GM12878 (cell line): ENCODE measurements around the gene ADNP2. TPM values are rescaled to one million over a fixed set of nuclear protein-coding genes. Genes with fewer than 3 reads are reported as not detected.

Source experiments
- ATAC-seq: fragments of 200-7000 bp; cut with Tn5 transposase; 3 replicates; pipeline ENCODE4 v1.9.1; 2020; ENCODE audit warnings: mild to moderate bottlenecking, moderate library complexity
- BruUV-seq: library from RNA; stranded (reverse); fragments of 400-500 nt; replicated peaks from 2 replicates; lab custom pipeline; 2021; lab: Mats Ljungman, UMichigan
- CTCF ChIA-PET: fragments of 300-600 bp; sonication (Branson Sonifier 250); formaldehyde crosslinking; extraction: SDS; loops from one replicate; lab custom pipeline; 2021; ENCODE audit warnings: inconsistent platforms; lab: Yijun Ruan, JAX
- POLR2A ChIA-PET: fragments of 350-600 bp; formaldehyde crosslinking; extraction: SDS; loops from one replicate; lab custom pipeline; 2021; ENCODE audit warnings: inconsistent platforms; lab: Charles Lee
- RAD21 ChIA-PET: fragments of 300-600 bp; sonication (Branson Sonifier 250); formaldehyde crosslinking; loops from one replicate; lab custom pipeline; 2023; ENCODE audit warnings: antibody characterized with exemption; ENCODE audit not compliant: unreplicated experiment; lab: Charles Lee
- SMC1A ChIA-PET: fragments of 300-600 bp; sonication (Branson Sonifier 250); formaldehyde crosslinking; loops from one replicate; lab custom pipeline; 2023; ENCODE audit not compliant: unreplicated experiment, uncharacterized antibody; lab: Charles Lee
- DNase-seq: peaks from one replicate; pipeline ENCODE4 v3.0.0-alpha.2; 2011; ENCODE audit warnings: low read depth, low spot score
- FAIRE-seq: peaks from 3 replicates; lab custom pipeline; 2011; peaks lifted over from hg19 to GRCh38; lab: Jason Lieb, UNC
- H2AFZ ChIP-seq: 2 replicates; pipeline ENCODE4 v1.6.0; 2011; ENCODE audit warnings: low read depth, low read length, control low read depth; ENCODE audit not compliant: control insufficient read depth
- H3K27ac ChIP-seq: 2 replicates; pipeline ENCODE4 v1.5.1; 2011; ENCODE audit warnings: control low read depth; ENCODE audit not compliant: control insufficient read depth, insufficient read depth
- H3K27me3 ChIP-seq, 2 experiments: replicated peaks in 1 of 2; 2 replicates each; pipeline versions ENCODE4 v1.6.0 to v1.6.1; 2011; ENCODE audit warnings: low read length in 1 of 2; ENCODE audit not compliant: control insufficient read depth in 2 of 2, insufficient read depth in 2 of 2
- H3K36me3 ChIP-seq, 2 experiments: 2 replicates each; pipeline ENCODE4 v1.5.1; 2011; ENCODE audit warnings: low read length in 1 of 2; ENCODE audit not compliant: control insufficient read depth in 2 of 2, insufficient read depth in 2 of 2
- H3K4me1 ChIP-seq: 2 replicates; pipeline ENCODE4 v1.6.1; 2011; ENCODE audit warnings: mild to moderate bottlenecking, low read length, moderate library complexity, mixed read lengths; ENCODE audit not compliant: control insufficient read depth, insufficient read depth
- H3K4me2 ChIP-seq: 2 replicates; pipeline ENCODE4 v1.6.0; 2011; ENCODE audit warnings: control low read depth; ENCODE audit not compliant: control insufficient read depth, insufficient read depth
- H3K4me3 ChIP-seq: fragments of 200-600 bp; sonication (generic); 2 replicates; pipeline ENCODE4 v1.5.1; 2016
- H3K79me2 ChIP-seq: 2 replicates; pipeline ENCODE4 v1.6.0; 2011; ENCODE audit warnings: low read length; ENCODE audit not compliant: control insufficient read depth, insufficient read depth
- H3K9ac ChIP-seq: 2 replicates; pipeline ENCODE4 v1.8.0; 2011; ENCODE audit warnings: low read length, control low read depth, mixed read lengths; ENCODE audit not compliant: control insufficient read depth, insufficient read depth
- H3K9me3 ChIP-seq: replicated peaks from 3 replicates; pipeline ENCODE4 v1.5.1; 2011; ENCODE audit warnings: mild to moderate bottlenecking, low read length; ENCODE audit not compliant: control insufficient read depth, insufficient read depth
- H4K20me1 ChIP-seq: 2 replicates; pipeline ENCODE4 v1.6.0; 2011; ENCODE audit not compliant: control insufficient read depth, insufficient read depth
- BHLHE40 ChIP-seq, 2 experiments: fragments of 450-650 bp in 1 of 2; IDR thresholded peaks; 2 replicates each; pipeline ENCODE4 v1.6.1; 2011 to 2017; ENCODE audit warnings: low read depth in 2 of 2, borderline replicate concordance in 1 of 2, improper control_type of control experiment in 1 of 2, low read length in 1 of 2, mild to moderate bottlenecking in 1 of 2
- CBX5 ChIP-seq: sonication (generic); IDR thresholded peaks from 2 replicates; pipeline ENCODE4 v1.6.1; 2016; ENCODE audit warnings: low read depth, moderate library complexity, mild to moderate bottlenecking, inconsistent platforms
- EP300 ChIP-seq, 2 experiments: fragments of 150-350 bp in 1 of 2; IDR thresholded peaks; 2 replicates each; pipeline ENCODE4 v1.6.1; 2011 to 2012; ENCODE audit warnings: low read depth in 2 of 2, low read length in 2 of 2, borderline replicate concordance in 1 of 2, improper control_type of control experiment in 1 of 2, inconsistent platforms in 1 of 2; ENCODE audit not compliant: control insufficient read depth in 1 of 2
- ESRRA ChIP-seq: IDR thresholded peaks from 2 replicates; pipeline ENCODE4 v1.6.1; 2012; ENCODE audit warnings: mild to moderate bottlenecking, low read length, improper control_type of control experiment
- IKZF2 ChIP-seq, 2 experiments: fragments of 450-650 bp; IDR thresholded peaks; 2 replicates each; pipeline ENCODE4 v1.6.1; 2017; ENCODE audit warnings: mild to moderate bottlenecking in 2 of 2, moderate library complexity in 2 of 2
- NBN ChIP-seq: fragments of 450-650 bp; IDR thresholded peaks from 2 replicates; pipeline ENCODE4 v1.6.1; 2016
- NR2C1 ChIP-seq: fragments of 450-650 bp; IDR thresholded peaks from 2 replicates; pipeline ENCODE4 v1.6.1; 2017; ENCODE audit warnings: antibody characterized with exemption, mild to moderate bottlenecking, moderate library complexity
- NR2C2 ChIP-seq: IDR thresholded peaks from 2 replicates; pipeline ENCODE4 v1.6.1; 2011; ENCODE audit warnings: borderline replicate concordance, low read depth; ENCODE audit not compliant: control insufficient read depth, insufficient read length
- RBBP5 ChIP-seq: fragments of 200-600 bp; sonication (generic); conservative IDR thresholded peaks from 2 replicates; pipeline ENCODE4 v1.6.1; 2016
- SMAD5 ChIP-seq: IDR thresholded peaks from 2 replicates; pipeline ENCODE4 v1.6.1; 2016; ENCODE audit warnings: antibody characterized with exemption, low read depth
- STAT3 ChIP-seq: IDR thresholded peaks from 2 replicates; pipeline ENCODE4 v1.6.1; 2011; ENCODE audit warnings: low read depth, low read length, improper control_type of control experiment
- ZZZ3 ChIP-seq: IDR thresholded peaks from 2 replicates; pipeline ENCODE4 v1.6.1; 2011; ENCODE audit warnings: low read depth; ENCODE audit not compliant: control insufficient read depth, insufficient read length
- WGBS: methylation state at CpG from one replicate; pipeline ENCODE4 v1.1.6; 2016; ENCODE audit warnings: low lambda C conversion rate; ENCODE audit not compliant: insufficient replicate concordance, insufficient coverage; ENCODE audit errors: missing lambda C conversion rate; 5-methylcytosine and 5-hydroxymethylcytosine counted together
- in situ Hi-C: fragments of 300-500 bp; cut with MboI; formaldehyde crosslinking; loops from 9 replicates; pipeline ENCODE4 v1.14.3; 2018; ENCODE audit warnings: mixed read lengths
- intact Hi-C: fragments of 100-400 bp; cut with micrococcal nuclease; formaldehyde crosslinking; loops from one replicate; pipeline ENCODE4 v1.14.2; 2022; ENCODE audit not compliant: unreplicated experiment
- polyA plus RNA-seq, 11 experiments: library from polyadenylated mRNA; depleted of rRNA in 4 of 11; unstranded in 6 of 11; stranded (reverse) in 5 of 11; fragments of >200 nt; fragmentation: Nextera tagmentation in 4 of 11; fragmentation: Illumina TruSeq in 1 of 11; extraction: Ambion mirVana in 4 of 11; extraction: Trizol in 1 of 11; gene quantifications; 1 replicate in 1 of 11; 2 replicates in 10 of 11; pipeline versions ENCODE4 v1.2.1 to v1.2.3, GENCODE V29; 2011 to 2016; ENCODE audit warnings: inconsistent platforms in 2 of 11, missing spikeins in 2 of 11, low read depth in 1 of 11
- total RNA-seq, 4 experiments: library from RNA; depleted of rRNA in 3 of 4; stranded (reverse); fragments of >200 nt in 3 of 4; fragmentation: Illumina TruSeq in 1 of 4; extraction: Trizol in 1 of 4; gene quantifications; 2 replicates each; pipeline versions ENCODE4 v1.2.1 to v1.2.3, GENCODE V29; 2013 to 2021
- TF ChIP-seq, protein P1 (sequence below), 3 experiments: IDR thresholded peaks in 2 of 3; conservative IDR thresholded peaks in 1 of 3; 2 replicates each; pipeline ENCODE4 v1.5.1; 2011; ENCODE audit warnings: low read depth in 3 of 3, low read length in 3 of 3, mild to moderate bottlenecking in 3 of 3, control low read depth in 2 of 3, moderate library complexity in 2 of 3, inconsistent platforms in 1 of 3, mixed read lengths in 1 of 3; ENCODE audit not compliant: control insufficient read depth in 2 of 3, insufficient read depth in 1 of 3; ENCODE audit errors: extremely low read depth in 1 of 3

The ADNP2 gene
- total and polyA plus RNA-seq, 10 of the 15 experiments (the other 5 are each of a cell fraction or from before 2014, with no cell fraction given), result 3.7 to 25.1 (median 13.0) TPM

DNA sequence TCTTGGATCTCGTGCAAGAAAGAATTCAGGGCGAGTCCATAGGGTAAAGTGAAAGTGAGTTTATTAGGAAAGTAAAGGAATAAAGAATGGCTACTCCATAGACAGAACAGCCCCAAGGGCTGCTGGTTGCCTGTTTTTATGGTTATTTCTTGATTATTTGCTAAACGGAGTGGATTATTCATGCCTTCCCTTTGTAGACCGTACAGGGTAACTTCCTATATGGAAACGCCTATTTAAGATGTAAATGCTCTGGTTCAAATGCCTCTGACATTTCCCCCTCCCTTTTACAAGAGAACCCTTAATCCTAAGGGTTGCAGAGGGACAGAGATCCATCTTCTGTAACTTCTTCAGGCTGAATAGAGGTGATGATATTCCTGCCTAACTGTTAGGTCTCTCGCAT, 49.1 kb upstream of the ADNP2 start:
- DNase-seq (no peak), FAIRE-seq (no peak), ATAC-seq (no peak)
- ChIA-PET RAD21 (no interaction called here), POLR2A (no interaction called here), CTCF (no interaction called here), SMC1A (no interaction called here)
- Histone ChIP-seq H3K4me3 (no peak overlapping the region), H3K9me3 (peaks cover 4% of the 10 kb centered on the region; the same call in 2 of the 3 replicates), H3K4me1 (no peaks in the 10 kb centered on the region), H3K27ac (no peak overlapping the region), H3K36me3 (no peaks in the 10 kb centered on the region), H3K9ac (no peak overlapping the region), H3K4me2 (no peak overlapping the region), H3K79me2 (no peaks in the 10 kb centered on the region), H2AFZ (no peak overlapping the region), H3K27me3 (no peaks in the 10 kb centered on the region), H4K20me1 (no peaks in the 10 kb centered on the region; the same call in 1 of the 2 replicates)
- no TSS peak for BruUV-seq
- 59% methylated on average over 6 of the region's 6 CpGs for WGBS
- in situ Hi-C loops, result loop anchor here (10.0 kb wide), 1 partner anchor 65 kb away; no protein-coding TSS in a partner anchor
- no peak for TF ChIP-seq RBBP5
- TF ChIP-seq IKZF2 (IDR thresholded peaks at IDR 0.05), result no peak
- no peak for TF ChIP-seq EP300 (IDR thresholded peaks at IDR 0.05; ENCODE audit: borderline replicate concordance in 1 of 2, control insufficient read depth in 1 of 2, low read depth in 2 of 2, low read length in 2 of 2)
- no peak for TF ChIP-seq BHLHE40 (IDR thresholded peaks at IDR 0.05; ENCODE audit: borderline replicate concordance in 1 of 2, low read depth in 2 of 2, low read length in 1 of 2)
- no peak for TF ChIP-seq CBX5
- TF ChIP-seq ESRRA, result no peak
- no peak for TF ChIP-seq STAT3
- TF ChIP-seq, protein P1, sequence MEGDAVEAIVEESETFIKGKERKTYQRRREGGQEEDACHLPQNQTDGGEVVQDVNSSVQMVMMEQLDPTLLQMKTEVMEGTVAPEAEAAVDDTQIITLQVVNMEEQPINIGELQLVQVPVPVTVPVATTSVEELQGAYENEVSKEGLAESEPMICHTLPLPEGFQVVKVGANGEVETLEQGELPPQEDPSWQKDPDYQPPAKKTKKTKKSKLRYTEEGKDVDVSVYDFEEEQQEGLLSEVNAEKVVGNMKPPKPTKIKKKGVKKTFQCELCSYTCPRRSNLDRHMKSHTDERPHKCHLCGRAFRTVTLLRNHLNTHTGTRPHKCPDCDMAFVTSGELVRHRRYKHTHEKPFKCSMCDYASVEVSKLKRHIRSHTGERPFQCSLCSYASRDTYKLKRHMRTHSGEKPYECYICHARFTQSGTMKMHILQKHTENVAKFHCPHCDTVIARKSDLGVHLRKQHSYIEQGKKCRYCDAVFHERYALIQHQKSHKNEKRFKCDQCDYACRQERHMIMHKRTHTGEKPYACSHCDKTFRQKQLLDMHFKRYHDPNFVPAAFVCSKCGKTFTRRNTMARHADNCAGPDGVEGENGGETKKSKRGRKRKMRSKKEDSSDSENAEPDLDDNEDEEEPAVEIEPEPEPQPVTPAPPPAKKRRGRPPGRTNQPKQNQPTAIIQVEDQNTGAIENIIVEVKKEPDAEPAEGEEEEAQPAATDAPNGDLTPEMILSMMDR (IDR thresholded peaks at IDR 0.05 in 2 of 3, conservative IDR thresholded peaks at IDR 0.05 in 1 of 3; ENCODE audit: control insufficient read depth in 2 of 3, extremely low read depth in 1 of 3, insufficient read depth in 1 of 3, low read depth in 3 of 3, low read length in 3 of 3), result no peak
- TF ChIP-seq NR2C1, result no peak
- no peak for TF ChIP-seq ZZZ3
- no peak for TF ChIP-seq NR2C2
- TF ChIP-seq NBN, result no peak
- TF ChIP-seq SMAD5, result no peak
- intact Hi-C loops, result no loop called here
